HuH-7 (cell line): ENCODE data around the gene PFDN6.

Source experiments
- DNase-seq: peaks from one replicate; pipeline ENCODE4 v3.0.0; 2011; ENCODE audit warnings: low spot score

Gene PFDN6

GRCh38 chr6:33317419-33317668, 27.9 kb downstream of the PFDN6 start:
- DNase-seq = peak; percentile 55

- peak; percentile 88 for DNase-seq
Measured at GRCh38 chr6:33317669-33318425, 28.4 kb downstream of the PFDN6 start, which contains the start of gene ZBTB22. ZBTB22 (minus strand) TSS chr6:33317744; CDS start chr6:33316916, 828 bp downstream.

GRCh38 chr6:33318426-33319073, 29.1 kb downstream of the PFDN6 start:
- DNase-seq = no peak

GRCh38 chr6:33319939-33320314, 30.5 kb downstream of the PFDN6 start:
- no peak for DNase-seq

GRCh38 chr6:33320315-33321181, 31.1 kb downstream of the PFDN6 start:
- DNase-seq = no peak

- no peak for DNase-seq
Measured at GRCh38 chr6:33321227-33321626, 31.8 kb downstream of the PFDN6 start.

- no peak for DNase-seq
Measured at GRCh38 chr6:33323623-33323948, 34.2 kb downstream of the PFDN6 start.

- no peak for DNase-seq
Measured at GRCh38 chr6:33324125-33324524, 34.7 kb downstream of the PFDN6 start.

GRCh38 chr6:33329058-33329457, 39.7 kb downstream of the PFDN6 start:
- no peak for DNase-seq

GRCh38 chr6:33330736-33331135, 41.3 kb downstream of the PFDN6 start:
- no peak for DNase-seq

- no peak for DNase-seq
Measured at GRCh38 chr6:33333666-33334065, 44.3 kb downstream of the PFDN6 start.

- no peak for DNase-seq
Measured at GRCh38 chr6:33335916-33336315, 46.5 kb downstream of the PFDN6 start.

- no peak for DNase-seq
Measured at GRCh38 chr6:33336495-33336894, 47.1 kb downstream of the PFDN6 start.

GRCh38 chr6:33339193-33339592, 49.8 kb downstream of the PFDN6 start:
- no peak for DNase-seq
